Brain microvascular endothelial cell (primary cell): ENCODE results near the gene HELQ.
"Not testable (repeated sequence)": the region's sequence is repeated elsewhere in the genome, so short reads cannot be mapped to it uniquely, and the experiment has no call there.

Experiments
- DNase-seq: peaks from one replicate; pipeline ENCODE4 v3.0.0-alpha.2; 2020
- H3K27ac ChIP-seq: fragments of 250-450 bp; sonication (Bioruptor Pico); 2 replicates; pipeline ENCODE4 v1.5.1; 2020; ENCODE audit warnings: mild to moderate bottlenecking, moderate library complexity
- H3K27me3 ChIP-seq: fragments of 250-450 bp; sonication (Bioruptor Pico); replicated peaks from 2 replicates; pipeline ENCODE4 v1.5.1; 2020; ENCODE audit warnings: mild to moderate bottlenecking
- H3K36me3 ChIP-seq: fragments of 250-450 bp; sonication (Bioruptor Pico); replicated peaks from 2 replicates; pipeline ENCODE4 v1.5.1; 2020; ENCODE audit warnings: mild to moderate bottlenecking
- H3K4me3 ChIP-seq: 2 replicates; pipeline ENCODE4 v1.5.1; 2011; ENCODE audit warnings: low read depth, mild to moderate bottlenecking, control low read depth, low read length, moderate library complexity
- in situ Hi-C: cut with HindIII; loops from 2 replicates; pipeline ENCODE4 v1.10.0; 2017; ENCODE audit warnings: low sequenced_read_pairs, low pct_ligation_motif_present
- TF ChIP-seq, protein P1 (sequence below): IDR thresholded peaks from 2 replicates; pipeline ENCODE4 v1.5.1; 2011; ENCODE audit warnings: low read depth, mild to moderate bottlenecking, moderate library complexity, low read length, control low read depth, inconsistent platforms; ENCODE audit errors: missing control alignments

Gene HELQ

GRCh38 chr4:83408908-83409307 is 46.7 kb downstream of the HELQ start:
- Histone ChIP-seq H3K36me3 (no peaks in the 10 kb centered on the region), H3K4me3 (no peak overlapping the region), H3K27me3 (no peaks in the 10 kb centered on the region), H3K27ac (no peak overlapping the region)
- DNase-seq, result no peak
- TF ChIP-seq, protein P1, sequence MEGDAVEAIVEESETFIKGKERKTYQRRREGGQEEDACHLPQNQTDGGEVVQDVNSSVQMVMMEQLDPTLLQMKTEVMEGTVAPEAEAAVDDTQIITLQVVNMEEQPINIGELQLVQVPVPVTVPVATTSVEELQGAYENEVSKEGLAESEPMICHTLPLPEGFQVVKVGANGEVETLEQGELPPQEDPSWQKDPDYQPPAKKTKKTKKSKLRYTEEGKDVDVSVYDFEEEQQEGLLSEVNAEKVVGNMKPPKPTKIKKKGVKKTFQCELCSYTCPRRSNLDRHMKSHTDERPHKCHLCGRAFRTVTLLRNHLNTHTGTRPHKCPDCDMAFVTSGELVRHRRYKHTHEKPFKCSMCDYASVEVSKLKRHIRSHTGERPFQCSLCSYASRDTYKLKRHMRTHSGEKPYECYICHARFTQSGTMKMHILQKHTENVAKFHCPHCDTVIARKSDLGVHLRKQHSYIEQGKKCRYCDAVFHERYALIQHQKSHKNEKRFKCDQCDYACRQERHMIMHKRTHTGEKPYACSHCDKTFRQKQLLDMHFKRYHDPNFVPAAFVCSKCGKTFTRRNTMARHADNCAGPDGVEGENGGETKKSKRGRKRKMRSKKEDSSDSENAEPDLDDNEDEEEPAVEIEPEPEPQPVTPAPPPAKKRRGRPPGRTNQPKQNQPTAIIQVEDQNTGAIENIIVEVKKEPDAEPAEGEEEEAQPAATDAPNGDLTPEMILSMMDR, result no peak
- in situ Hi-C loops, result no loop called here

DNA sequence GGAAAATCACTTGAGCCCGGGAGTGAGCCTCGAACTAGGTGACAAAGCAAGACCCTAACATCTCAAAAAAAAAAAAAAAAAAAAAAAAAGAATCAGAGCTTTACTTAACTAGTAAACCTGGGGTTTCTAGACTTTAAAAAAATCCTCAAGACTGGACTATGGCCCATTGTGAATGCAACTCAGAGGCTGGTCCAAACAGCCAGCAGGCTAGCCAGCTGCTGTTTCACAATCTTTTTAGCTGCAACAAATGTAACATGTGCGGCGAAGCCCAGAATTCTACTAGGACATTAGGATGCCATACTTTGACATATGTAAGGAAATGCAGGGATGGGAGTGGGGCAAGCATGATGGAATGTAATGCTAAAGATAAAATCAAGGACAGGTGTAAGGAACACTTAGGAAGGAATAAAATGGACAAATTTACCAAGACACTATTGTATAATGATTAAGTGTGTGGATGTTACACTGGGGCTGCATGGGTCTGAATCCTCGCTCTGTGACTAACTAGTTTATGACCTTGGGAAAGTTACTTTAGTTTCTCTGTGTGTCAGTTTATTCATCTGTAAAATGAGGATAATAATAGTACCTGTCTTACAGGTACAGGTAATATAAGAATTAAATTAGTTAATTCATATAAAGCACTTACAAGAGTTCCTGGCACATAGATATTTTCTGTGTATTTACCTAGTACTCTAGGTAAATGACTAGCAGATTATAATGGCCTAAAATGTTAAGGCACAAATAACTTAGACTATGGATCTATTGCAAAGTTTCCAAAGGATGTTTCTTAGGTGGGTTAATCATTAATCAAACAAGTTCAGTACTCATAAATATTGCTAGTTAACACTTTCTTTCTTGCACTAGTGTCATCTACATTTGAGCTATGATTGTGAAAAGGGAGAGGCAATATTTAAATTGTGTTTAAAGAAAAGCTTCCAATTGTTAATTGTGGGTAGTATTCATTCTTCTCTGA is 49.5 kb downstream of the HELQ start:
- Histone ChIP-seq H3K4me3 (no peak overlapping the region), H3K27me3 (no peaks in the 10 kb centered on the region), H3K36me3 (no peaks in the 10 kb centered on the region), H3K27ac (no peak overlapping the region)
- in situ Hi-C loops, result no loop called here
- DNase-seq, result no peak
- TF ChIP-seq, protein P1, result no peak

GRCh38 chr4:83398158-83398557 is 57.5 kb downstream of the HELQ start:
- H3K27me3 ChIP-seq, H3K27ac ChIP-seq, in situ Hi-C loops, H3K36me3 ChIP-seq, H3K4me3 ChIP-seq, DNase-seq: not testable (repeated sequence)

DNA sequence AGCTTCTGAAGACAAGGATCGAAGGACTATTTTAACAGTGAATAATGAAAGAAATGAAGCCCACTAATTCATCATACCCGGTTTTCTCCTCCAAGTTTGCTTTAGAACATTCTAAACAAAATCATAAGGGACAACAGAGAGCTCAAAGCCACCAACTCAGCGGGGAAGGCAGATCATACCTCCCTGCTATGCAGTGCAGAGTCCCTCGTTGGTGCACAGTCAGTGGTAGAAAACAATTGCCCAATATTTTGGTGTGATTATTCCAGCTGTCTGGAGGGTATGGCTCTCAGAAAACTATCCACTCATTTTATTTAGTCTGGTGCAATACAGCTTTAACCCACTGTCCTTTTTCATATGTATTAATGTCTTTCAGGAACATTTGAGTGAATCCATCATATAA is 61.7 kb downstream of the HELQ start:
- Histone ChIP-seq H3K27me3 (no peaks in the 10 kb centered on the region), H3K36me3 (no peaks in the 10 kb centered on the region), H3K4me3 (no peak overlapping the region), H3K27ac (no peak overlapping the region)
- TF ChIP-seq, protein P1, result no peak
- no peak for DNase-seq
- in situ Hi-C loops, result no loop called here

DNA sequence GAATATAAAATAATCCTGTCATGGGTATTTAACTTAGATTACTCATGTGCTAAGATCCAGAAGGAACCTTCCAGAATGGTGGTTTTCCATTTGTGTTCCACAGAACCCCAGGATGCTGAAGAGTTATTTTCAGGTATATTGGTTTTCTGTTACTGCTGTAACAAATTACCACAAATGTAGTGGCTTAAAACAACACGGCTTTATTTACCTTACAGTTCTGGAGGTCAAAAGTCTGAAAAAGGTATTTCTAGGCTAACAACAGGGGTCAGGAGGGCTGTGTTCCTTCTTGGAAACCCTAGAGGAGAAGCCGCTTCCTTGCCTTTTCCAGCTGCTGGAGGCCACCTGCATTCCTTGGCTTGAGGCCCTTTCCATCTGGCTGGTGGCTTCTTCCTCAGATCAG is 63.1 kb downstream of the HELQ start:
- no peak for DNase-seq
- H3K27me3 ChIP-seq, result no peaks in the 10 kb centered on the region
- in situ Hi-C loops, result no loop called here
- no peak overlapping the region for H3K27ac ChIP-seq
- TF ChIP-seq, protein P1, result no peak
- no peaks in the 10 kb centered on the region for H3K36me3 ChIP-seq
- H3K4me3 ChIP-seq, result no peak overlapping the region

GRCh38 chr4:83390944-83391343 is 64.7 kb downstream of the HELQ start:
- Histone ChIP-seq H3K4me3 (no peak overlapping the region), H3K27ac (no peak overlapping the region), H3K27me3 (no peaks in the 10 kb centered on the region), H3K36me3 (no peaks in the 10 kb centered on the region)
- DNase-seq, result no peak
- TF ChIP-seq, protein P1, result no peak
- in situ Hi-C loops, result no loop called here
